ENCODE measurements around the gene RCOR3.
"Not testable (repeated sequence)": the region's sequence is repeated elsewhere in the genome, so short reads cannot be mapped to it uniquely, and the experiment has no call there.

RCOR3 gene

DNA sequence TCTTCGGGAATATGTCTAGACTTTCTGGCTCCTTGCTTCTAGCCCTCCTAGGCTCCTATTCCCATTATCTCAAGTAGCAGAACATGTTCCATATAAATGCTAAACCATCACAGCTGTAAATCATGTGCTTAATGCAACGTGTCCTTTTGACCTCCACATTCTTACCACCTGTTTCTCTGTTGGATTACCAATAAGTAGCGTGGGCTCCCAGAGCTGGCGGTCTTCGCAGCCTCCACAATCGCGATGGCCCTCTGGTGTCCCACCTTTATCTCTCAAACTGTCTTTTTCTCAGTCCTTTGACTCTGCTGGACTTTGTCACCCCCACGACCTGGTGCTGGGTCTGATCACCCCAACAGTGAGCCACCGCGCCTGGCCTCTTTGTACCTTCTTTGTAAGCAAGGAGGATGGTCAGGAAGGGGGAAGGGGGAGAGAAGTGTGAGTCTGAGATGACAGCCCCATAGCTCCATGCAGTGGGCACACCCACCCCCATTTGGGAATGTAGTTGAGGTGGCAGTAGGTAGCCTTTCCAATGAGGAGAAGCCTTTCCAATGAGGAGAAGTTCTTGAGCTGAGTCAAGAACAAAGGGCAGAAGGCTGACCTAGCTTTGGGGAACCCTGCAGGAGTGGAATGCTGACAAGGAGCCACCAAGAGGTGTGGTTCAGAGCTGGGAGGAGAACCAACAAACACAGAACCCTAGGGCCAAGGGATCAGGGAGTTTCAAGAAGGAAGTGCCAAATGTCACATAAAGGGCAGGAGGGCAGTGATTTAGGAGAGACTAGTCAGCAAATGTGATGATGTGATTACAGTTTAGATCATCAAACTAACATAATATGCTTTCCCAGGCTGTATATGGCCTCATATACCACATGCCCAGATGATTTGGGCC is 81.7 kb downstream of the RCOR3 start:
- DNase-seq (ENCODE audit: low spot score): no peak

DNA sequence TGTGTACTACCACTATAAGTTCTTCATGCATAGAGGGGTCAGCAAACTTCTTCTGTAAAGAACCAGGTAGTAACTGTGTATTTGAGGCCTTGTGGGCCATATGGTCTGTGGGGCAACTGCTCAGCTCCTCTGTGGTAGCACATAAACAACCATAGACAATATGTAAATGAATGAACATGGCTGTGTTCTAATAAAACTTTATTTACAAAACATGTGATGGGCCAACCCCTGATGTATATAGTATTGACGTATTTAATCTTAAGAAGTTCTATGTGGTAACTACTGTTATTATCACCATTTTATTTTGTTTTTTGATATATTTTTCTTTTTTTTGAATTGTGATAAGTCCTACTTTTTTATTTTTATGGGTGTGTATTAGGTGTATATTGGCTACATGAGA is 82.8 kb downstream of the RCOR3 start:
- DNase-seq (ENCODE audit: low spot score): no peak

DNA sequence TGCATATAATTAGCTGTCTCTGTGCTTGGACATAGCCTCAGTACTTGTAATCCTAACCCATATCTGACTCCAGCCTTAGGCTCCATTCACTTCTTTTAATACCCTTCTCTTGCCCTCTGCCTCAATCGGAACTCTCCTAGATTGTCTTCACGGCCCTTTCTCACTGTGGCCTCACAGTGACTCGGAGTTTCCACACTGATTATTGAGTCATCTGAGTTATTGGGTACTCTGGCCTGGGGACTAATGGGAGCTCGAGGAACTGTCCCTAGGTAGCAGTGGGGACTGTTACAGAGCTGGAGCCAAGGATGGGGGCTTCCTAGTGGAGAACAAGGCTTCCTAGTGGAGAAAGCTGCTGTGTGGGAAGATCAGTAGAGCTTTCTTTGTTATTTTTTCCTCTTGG is 84.4 kb downstream of the RCOR3 start:
- no peak for DNase-seq (ENCODE audit: low spot score)

GRCh38 chr1:211344152-211344618 is 85.0 kb downstream of the RCOR3 start:
- DNase-seq (ENCODE audit: low spot score): no peak

DNA sequence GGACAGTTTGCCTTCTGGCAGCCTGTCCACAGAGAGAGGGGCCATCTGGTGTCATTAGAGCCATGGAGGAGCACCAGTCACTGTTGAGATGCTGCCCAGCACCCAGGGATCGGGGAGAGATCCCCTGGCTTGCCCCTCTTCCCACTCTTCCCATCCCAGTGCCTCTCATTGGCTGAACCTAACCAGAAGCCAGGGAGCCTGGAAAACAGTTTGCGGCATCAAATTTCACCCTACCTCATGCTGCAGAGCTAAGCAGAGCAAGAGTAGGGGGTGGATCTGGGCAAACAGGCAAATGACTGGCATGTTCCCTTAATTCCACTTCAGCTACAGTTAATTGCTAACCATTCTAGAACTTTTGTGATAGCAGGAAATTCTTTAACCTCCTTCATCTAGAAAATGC is 86.6 kb downstream of the RCOR3 start:
- DNase-seq (ENCODE audit: low spot score): no peak

DNA sequence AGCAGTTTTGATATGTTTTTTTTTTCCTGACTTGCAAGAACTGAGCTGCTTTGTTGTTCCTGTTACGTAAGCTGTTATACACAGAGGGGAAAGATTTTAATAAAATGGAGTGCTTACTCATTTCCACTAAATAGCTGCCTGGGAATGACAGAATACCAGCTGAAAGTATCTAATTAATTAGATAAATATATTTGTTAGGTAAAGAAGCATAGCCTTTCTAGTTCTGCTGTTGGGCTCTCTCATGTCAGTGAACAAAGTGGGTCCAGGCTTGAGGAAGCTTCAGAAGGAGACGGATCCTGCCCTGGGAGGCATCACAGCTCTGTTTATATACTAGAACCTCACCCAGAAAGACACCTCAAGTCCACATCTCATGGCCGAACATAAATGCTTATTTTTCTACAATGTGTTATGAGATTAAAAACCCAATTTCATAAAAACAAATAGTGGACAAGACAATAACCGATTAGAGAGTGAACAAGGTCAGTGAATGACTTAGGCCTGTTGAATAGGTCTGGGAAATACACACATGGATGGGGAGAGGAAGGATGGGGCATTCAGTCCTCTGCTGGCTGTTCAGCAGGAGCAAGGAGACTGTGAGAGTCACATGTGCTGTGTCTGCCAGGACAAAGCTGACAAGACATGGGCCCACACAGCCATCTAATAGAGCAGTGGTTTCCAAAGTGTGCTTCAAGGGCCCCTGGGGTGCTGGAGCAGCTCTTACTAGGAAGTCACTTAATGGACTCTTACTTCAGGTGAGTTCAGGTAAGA is 88.1 kb downstream of the RCOR3 start:
- no peak for DNase-seq (ENCODE audit: low spot score)

DNA sequence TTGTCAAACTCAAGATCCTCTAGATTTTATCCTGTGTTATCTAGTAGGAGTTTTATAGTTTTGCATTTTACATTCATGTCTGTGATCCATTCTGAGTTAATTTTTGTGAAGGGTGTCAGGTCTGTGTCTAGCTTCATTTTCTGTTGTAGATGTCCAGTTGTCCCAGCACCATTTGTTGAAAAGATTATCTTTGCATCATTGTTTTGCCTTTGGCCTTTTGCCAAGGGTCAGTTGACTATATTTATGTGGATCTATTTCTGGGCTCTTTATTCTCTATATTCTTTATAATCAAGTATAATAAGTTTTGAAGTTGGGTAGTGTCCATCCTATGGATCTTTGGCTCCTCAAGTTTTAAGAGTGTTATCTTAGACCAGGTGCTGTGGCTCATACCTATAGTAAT is 89.4 kb downstream of the RCOR3 start:
- no peak for DNase-seq (ENCODE audit: low spot score)

DNA sequence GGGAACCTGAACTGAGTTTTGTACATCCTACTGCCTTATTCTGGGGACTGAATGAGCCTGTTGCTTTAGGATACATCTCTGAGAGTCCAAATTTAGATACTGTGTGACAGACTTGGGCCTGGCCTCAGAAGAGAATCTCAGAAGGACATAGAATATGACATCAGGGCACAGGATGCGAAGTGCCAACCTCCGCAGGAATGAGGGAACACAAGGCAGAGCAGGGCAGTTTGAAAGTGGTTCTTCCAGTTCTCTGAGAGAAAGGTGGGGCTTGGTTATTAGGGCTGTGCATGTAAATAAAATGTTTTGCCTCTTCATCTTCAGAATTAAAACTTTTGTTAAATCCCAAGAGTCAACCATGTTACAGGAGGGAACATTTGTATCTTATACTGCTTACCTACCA is 90.6 kb downstream of the RCOR3 start:
- DNase-seq (ENCODE audit: low spot score): no peak

GRCh38 chr1:211352055-211352454 is 92.9 kb downstream of the RCOR3 start:
- DNase-seq (ENCODE audit: low spot score): not testable (repeated sequence)

- no peak for DNase-seq (ENCODE audit: low spot score)
These were observed 93.3 kb downstream of the RCOR3 start for GRCh38 chr1:211352465-211352864.

DNA sequence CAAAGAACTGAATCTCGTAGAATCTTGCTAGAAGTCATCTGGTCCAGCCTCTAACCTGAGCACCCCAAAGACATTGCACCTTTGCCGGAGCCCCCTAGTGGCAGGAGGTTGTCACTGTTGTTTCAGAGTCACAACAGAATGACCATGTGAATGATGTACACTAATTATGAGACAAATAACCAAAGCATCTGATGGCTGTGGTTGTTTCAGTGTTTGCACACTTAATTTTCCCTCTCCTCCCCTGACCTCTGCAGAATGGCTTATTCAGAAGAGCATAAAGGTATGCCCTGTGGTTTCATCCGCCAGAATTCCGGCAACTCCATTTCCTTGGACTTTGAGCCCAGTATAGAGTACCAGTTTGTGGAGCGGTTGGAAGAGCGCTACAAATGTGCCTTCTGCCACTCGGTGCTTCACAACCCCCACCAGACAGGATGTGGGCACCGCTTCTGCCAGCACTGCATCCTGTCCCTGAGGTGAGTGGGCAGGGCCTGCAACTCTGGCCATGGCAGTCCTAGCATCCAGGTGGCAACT is 93.9 kb downstream of the RCOR3 start:
- peak; percentile 37 for DNase-seq (ENCODE audit: low spot score)

- no peak for DNase-seq (ENCODE audit: low spot score)
These were observed 94.5 kb downstream of the RCOR3 start for GRCh38 chr1:211353562-211354212.

DNA sequence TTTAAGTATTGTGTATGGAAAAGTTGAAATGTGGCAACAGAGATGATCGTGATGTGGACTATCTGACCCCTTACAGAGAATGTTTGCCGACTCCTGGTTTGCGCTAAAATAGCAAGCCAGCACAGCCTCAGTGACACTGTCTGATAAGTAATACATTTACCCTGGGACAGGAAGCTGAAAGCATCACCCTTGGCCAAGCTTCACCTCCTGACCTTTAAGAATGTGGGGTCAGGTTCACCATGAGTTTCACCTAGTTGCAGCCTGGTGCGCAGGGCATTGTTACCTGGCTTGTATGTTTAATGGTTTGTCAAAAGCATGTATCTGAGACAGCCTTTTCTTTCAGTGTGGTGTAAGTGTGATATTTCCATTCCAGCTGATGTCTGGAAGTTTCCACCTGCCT is 96.7 kb downstream of the RCOR3 start:
- no peak for DNase-seq (ENCODE audit: low spot score)

DNA sequence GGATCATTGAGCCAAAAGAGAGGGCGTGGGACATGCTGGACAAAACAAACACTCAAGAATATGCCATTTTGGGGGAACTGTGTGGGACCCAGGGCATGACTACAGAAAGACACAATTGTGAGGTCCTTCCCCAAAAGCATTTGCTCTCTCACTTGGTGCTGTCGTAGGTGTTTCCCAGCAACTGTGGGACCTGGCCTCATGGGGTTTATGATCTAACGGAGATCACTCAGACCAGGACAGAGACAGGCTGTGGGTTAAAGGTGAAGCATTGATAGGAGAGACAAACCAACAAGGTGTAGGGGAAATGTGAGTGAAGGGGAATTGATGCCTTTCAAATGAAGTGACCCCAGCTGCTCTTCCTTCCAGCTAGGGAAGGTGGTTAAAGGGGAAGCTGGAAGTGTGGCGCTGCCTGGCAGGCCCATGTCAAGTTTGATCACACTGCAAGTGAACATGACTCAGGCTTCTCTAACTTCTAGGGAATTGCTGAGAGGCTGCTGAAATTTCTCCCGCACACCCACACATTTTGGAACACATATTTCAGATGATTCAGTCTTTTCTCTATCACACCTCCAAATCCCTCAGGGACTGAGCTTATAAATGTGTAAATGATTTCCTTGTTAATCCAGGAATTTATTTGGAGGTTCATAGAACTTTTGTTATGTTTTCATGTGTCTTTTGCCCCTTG is 97.7 kb downstream of the RCOR3 start:
- DNase-seq (ENCODE audit: low spot score): no peak

- no peak for DNase-seq (ENCODE audit: low spot score)
These were observed 99.5 kb downstream of the RCOR3 start for GRCh38 chr1:211358685-211359084.

DNA sequence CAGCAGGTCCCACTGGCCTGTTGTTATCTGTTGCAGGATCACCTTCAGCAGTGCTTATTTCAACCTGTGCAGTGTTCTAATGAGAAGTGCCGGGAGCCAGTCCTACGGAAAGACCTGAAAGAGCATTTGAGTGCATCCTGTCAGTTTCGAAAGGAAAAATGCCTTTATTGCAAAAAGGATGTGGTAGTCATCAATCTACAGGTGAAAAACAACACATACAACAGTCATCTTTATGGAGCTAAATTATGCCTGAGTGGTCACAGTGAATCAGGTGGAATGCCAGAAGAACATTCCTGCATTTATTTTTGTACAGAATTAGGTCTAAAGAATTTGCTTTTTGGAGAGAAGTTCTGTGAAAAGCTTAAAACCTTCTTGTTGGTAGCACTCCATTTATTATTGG is 100.7 kb downstream of the RCOR3 start:
- DNase-seq (ENCODE audit: low spot score): no peak

GRCh38 chr1:211361202-211361601 is 102.0 kb downstream of the RCOR3 start:
- no peak for DNase-seq (ENCODE audit: low spot score)

All from LoVo (cell line).